ENCODE data around the gene MMADHC. TPM values are rescaled to one million over a fixed set of nuclear protein-coding genes. Genes with fewer than 3 reads are reported as not detected.

Gene MMADHC
- total and polyA plus RNA-seq, 9 donors, result 84.0 to 125 (median 108) TPM

DNA sequence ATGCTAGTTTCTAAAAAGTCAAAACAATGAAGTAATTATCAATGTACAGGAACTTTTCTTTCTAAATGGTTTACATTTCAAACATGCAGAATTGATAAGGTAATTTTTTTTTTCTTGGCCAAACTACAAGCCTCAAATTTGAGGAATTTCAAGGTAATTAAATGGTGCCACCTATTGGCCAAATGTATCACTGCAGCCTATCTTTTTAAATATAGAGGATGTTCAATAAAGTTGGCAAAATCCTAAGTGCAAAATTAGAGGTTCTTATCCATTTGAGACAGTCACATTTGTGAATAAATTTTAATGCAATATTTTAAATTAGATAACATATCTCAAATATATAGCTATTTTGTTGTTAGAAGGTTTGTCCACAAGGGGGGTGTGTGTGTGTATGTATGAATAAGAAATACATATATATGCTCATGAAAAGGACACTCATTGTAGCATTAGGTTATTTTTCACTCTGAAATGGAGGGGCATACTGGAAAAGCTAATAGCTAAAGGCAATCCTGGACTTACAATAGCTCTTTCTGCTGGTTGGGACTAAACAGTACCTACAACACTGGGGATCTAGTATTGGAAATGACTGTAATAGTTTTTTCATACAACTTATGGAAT, 26.2 kb downstream of the MMADHC start:
- DNase-seq, result peak; percentile 37
- no peak overlapping the region for H3K27ac ChIP-seq (ENCODE audit: low read length)

GRCh38 chr2:149559341-149560068, 28.1 kb downstream of the MMADHC start:
- Histone ChIP-seq H3K27ac (ENCODE audit: low read length) (no peak overlapping the region), H3K36me3 (ENCODE audit: control insufficient read depth, insufficient read depth, low read length) (no peaks in the 10 kb centered on the region), H3K4me1 (ENCODE audit: control insufficient read depth, insufficient read depth, low read length) (no peaks in the 10 kb centered on the region), H3K4me3 (ENCODE audit: low read length) (no peak overlapping the region), H3K9me3 (replicated peaks; ENCODE audit: control insufficient read depth, low read depth, low read length) (no peaks in the 10 kb centered on the region), H3K27me3 (ENCODE audit: control insufficient read depth, insufficient read depth, low read length) (no peaks in the 10 kb centered on the region)
- no CpG with 5 or more reads among the region's 5 CpGs for WGBS (ENCODE audit: insufficient coverage)
- no peak for DNase-seq

More for the DNA sequence above, 26.2 kb downstream of the MMADHC start:
- Histone ChIP-seq H3K27me3 (ENCODE audit: control insufficient read depth, insufficient read depth, low read length) (no peaks in the 10 kb centered on the region), H3K4me3 (ENCODE audit: low read length) (no peak overlapping the region), H3K4me1 (ENCODE audit: control insufficient read depth, insufficient read depth, low read length) (no peaks in the 10 kb centered on the region), H3K36me3 (ENCODE audit: control insufficient read depth, insufficient read depth, low read length) (no peaks in the 10 kb centered on the region), H3K9me3 (replicated peaks; ENCODE audit: control insufficient read depth, low read depth, low read length) (no peaks in the 10 kb centered on the region)

- Histone ChIP-seq H3K4me3 (ENCODE audit: low read length) (no peak overlapping the region), H3K9me3 (replicated peaks; ENCODE audit: control insufficient read depth, low read depth, low read length) (no peaks in the 10 kb centered on the region), H3K36me3 (ENCODE audit: control insufficient read depth, insufficient read depth, low read length) (no peaks in the 10 kb centered on the region), H3K27me3 (ENCODE audit: control insufficient read depth, insufficient read depth, low read length) (no peaks in the 10 kb centered on the region), H3K4me1 (ENCODE audit: control insufficient read depth, insufficient read depth, low read length) (no peaks in the 10 kb centered on the region), H3K27ac (ENCODE audit: low read length) (no peak overlapping the region)
- DNase-seq, result no peak
- no CpG with 5 or more reads among the region's 1 CpG for WGBS (ENCODE audit: insufficient coverage)
Observed at GRCh38 chr2:149556452-149556851, 31.1 kb downstream of the MMADHC start.

GRCh38 chr2:149552830-149553229, 34.7 kb downstream of the MMADHC start:
- H3K27ac ChIP-seq (ENCODE audit: low read length), result no peak overlapping the region

GRCh38 chr2:149552226-149552625, 35.3 kb downstream of the MMADHC start:
- H3K27me3 ChIP-seq (ENCODE audit: control insufficient read depth, insufficient read depth, low read length), result no peaks in the 10 kb centered on the region
- no peaks in the 10 kb centered on the region for H3K4me1 ChIP-seq (ENCODE audit: control insufficient read depth, insufficient read depth, low read length)
- H3K4me3 ChIP-seq (ENCODE audit: low read length), result no peak overlapping the region
- no peaks in the 10 kb centered on the region for H3K36me3 ChIP-seq (ENCODE audit: control insufficient read depth, insufficient read depth, low read length)
- WGBS (ENCODE audit: insufficient coverage), result no CpG with 5 or more reads among the region's 4 CpGs
- H3K9me3 ChIP-seq (replicated peaks; ENCODE audit: control insufficient read depth, low read depth, low read length), result no peaks in the 10 kb centered on the region
- no peak for DNase-seq
- H3K27ac ChIP-seq (ENCODE audit: low read length), result no peak overlapping the region

More at GRCh38 chr2:149552830-149553229, 34.7 kb downstream of the MMADHC start:
- no peaks in the 10 kb centered on the region for H3K9me3 ChIP-seq (replicated peaks; ENCODE audit: control insufficient read depth, low read depth, low read length)
- H3K4me3 ChIP-seq (ENCODE audit: low read length), result no peak overlapping the region
- no CpG with 5 or more reads among the region's 2 CpGs for WGBS (ENCODE audit: insufficient coverage)
- H3K27me3 ChIP-seq (ENCODE audit: control insufficient read depth, insufficient read depth, low read length), result no peaks in the 10 kb centered on the region
- no peaks in the 10 kb centered on the region for H3K4me1 ChIP-seq (ENCODE audit: control insufficient read depth, insufficient read depth, low read length)
- DNase-seq, result no peak
- H3K36me3 ChIP-seq (ENCODE audit: control insufficient read depth, insufficient read depth, low read length), result no peaks in the 10 kb centered on the region

GRCh38 chr2:149544692-149545091, 42.9 kb downstream of the MMADHC start:
- H3K4me1 ChIP-seq (ENCODE audit: control insufficient read depth, insufficient read depth, low read length), result no peaks in the 10 kb centered on the region
- H3K27me3 ChIP-seq (ENCODE audit: control insufficient read depth, insufficient read depth, low read length), result no peaks in the 10 kb centered on the region
- no peak for DNase-seq
- no peak overlapping the region for H3K27ac ChIP-seq (ENCODE audit: low read length)
- H3K9me3 ChIP-seq (replicated peaks; ENCODE audit: control insufficient read depth, low read depth, low read length), result no peaks in the 10 kb centered on the region
- H3K36me3 ChIP-seq (ENCODE audit: control insufficient read depth, insufficient read depth, low read length), result no peaks in the 10 kb centered on the region
- WGBS (ENCODE audit: insufficient coverage), result no CpG with 5 or more reads among the region's 1 CpG
- H3K4me3 ChIP-seq (ENCODE audit: low read length), result no peak overlapping the region

DNA sequence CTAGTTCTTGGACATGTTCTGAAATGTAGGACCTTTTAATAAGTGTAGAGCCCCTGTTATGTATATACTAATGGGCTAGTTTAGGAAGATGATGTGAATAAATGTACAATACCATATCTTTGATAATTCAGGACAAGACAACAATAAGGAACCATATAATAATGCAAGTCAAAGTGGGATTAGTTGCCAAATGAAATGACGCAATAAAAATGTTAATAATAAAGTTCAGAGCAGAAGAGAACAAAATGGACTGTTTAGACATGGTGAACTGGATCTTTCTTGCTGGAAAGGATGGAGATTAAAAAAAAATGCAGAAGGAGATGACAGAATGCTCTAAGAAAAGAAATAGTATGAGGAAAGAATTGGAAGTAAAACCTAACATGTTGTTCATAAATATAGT, 43.7 kb downstream of the MMADHC start:
- Histone ChIP-seq H3K27me3 (ENCODE audit: control insufficient read depth, insufficient read depth, low read length) (no peaks in the 10 kb centered on the region), H3K9me3 (replicated peaks; ENCODE audit: control insufficient read depth, low read depth, low read length) (no peaks in the 10 kb centered on the region), H3K4me3 (ENCODE audit: low read length) (no peak overlapping the region), H3K36me3 (ENCODE audit: control insufficient read depth, insufficient read depth, low read length) (no peaks in the 10 kb centered on the region), H3K4me1 (ENCODE audit: control insufficient read depth, insufficient read depth, low read length) (no peaks in the 10 kb centered on the region), H3K27ac (ENCODE audit: low read length) (no peak overlapping the region)
- no CpG with 5 or more reads among the region's 1 CpG for WGBS (ENCODE audit: insufficient coverage)
- DNase-seq, result no peak

GRCh38 chr2:149540138-149540537, 47.4 kb downstream of the MMADHC start:
- WGBS (ENCODE audit: insufficient coverage), result 92% methylated on average over 2 of the region's 5 CpGs
- H3K27ac ChIP-seq (ENCODE audit: low read length), result no peak overlapping the region
- DNase-seq, result no peak
- H3K36me3 ChIP-seq (ENCODE audit: control insufficient read depth, insufficient read depth, low read length), result no peaks in the 10 kb centered on the region
- H3K9me3 ChIP-seq (replicated peaks; ENCODE audit: control insufficient read depth, low read depth, low read length), result no peaks in the 10 kb centered on the region
- H3K4me1 ChIP-seq (ENCODE audit: control insufficient read depth, insufficient read depth, low read length), result no peaks in the 10 kb centered on the region
- H3K4me3 ChIP-seq (ENCODE audit: low read length), result no peak overlapping the region
- H3K27me3 ChIP-seq (ENCODE audit: control insufficient read depth, insufficient read depth, low read length), result no peaks in the 10 kb centered on the region

- H3K9me3 ChIP-seq (replicated peaks; ENCODE audit: control insufficient read depth, low read depth, low read length), result no peaks in the 10 kb centered on the region
- no peak overlapping the region for H3K27ac ChIP-seq (ENCODE audit: low read length)
- H3K4me3 ChIP-seq (ENCODE audit: low read length), result no peak overlapping the region
- no peak for DNase-seq
- H3K4me1 ChIP-seq (ENCODE audit: control insufficient read depth, insufficient read depth, low read length), result no peaks in the 10 kb centered on the region
- WGBS (ENCODE audit: insufficient coverage), result 70% methylated on average over 3 of the region's 8 CpGs
- H3K36me3 ChIP-seq (ENCODE audit: control insufficient read depth, insufficient read depth, low read length), result no peaks in the 10 kb centered on the region
- H3K27me3 ChIP-seq (ENCODE audit: control insufficient read depth, insufficient read depth, low read length), result no peaks in the 10 kb centered on the region
Observed at GRCh38 chr2:149538138-149538833, 49.3 kb downstream of the MMADHC start.

DNA sequence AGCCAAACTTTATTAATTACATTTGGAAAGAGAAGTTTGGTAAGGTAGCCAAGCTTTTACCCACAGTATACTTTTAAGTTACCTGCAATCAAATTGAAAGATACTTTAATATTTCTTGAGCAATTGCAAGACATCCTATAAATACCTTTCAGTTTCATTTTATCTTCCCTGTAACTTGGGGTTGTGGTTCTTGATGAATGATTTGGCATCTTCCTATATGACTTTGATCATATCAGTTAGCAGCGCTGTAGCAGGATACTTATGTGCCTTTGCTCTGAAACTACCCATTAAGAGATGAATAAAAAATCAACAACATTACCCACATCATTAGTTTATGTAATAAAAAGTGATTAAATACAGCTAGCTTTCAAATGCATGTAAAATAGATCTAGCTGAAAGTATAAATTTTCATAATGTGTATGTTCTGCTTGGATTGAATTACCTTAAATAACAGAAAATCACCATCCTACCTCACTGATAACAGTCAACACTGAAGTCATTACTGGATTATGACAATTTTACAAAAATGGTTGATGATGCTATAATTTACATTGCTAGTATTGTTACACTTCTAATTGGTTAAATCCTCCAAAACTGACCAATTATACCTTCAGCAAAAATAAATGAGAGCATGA, 50.4 kb downstream of the MMADHC start:
- no peaks in the 10 kb centered on the region for H3K36me3 ChIP-seq (ENCODE audit: control insufficient read depth, insufficient read depth, low read length)
- no CpG with 5 or more reads among the region's 1 CpG for WGBS (ENCODE audit: insufficient coverage)
- H3K27ac ChIP-seq (ENCODE audit: low read length), result no peak overlapping the region
- no peaks in the 10 kb centered on the region for H3K27me3 ChIP-seq (ENCODE audit: control insufficient read depth, insufficient read depth, low read length)
- no peaks in the 10 kb centered on the region for H3K9me3 ChIP-seq (replicated peaks; ENCODE audit: control insufficient read depth, low read depth, low read length)
- H3K4me3 ChIP-seq (ENCODE audit: low read length), result no peak overlapping the region
- no peaks in the 10 kb centered on the region for H3K4me1 ChIP-seq (ENCODE audit: control insufficient read depth, insufficient read depth, low read length)
- DNase-seq, result no peak
